SU-DHL-6 (cell line): ENCODE measurements around the gene MEIS1.

Source experiments
- H2AFZ ChIP-seq: fragments of 200-600 bp; sonication (generic); 2 replicates; pipeline ENCODE4 v1.6.1; 2014; ENCODE audit warnings: low read depth, mild to moderate bottlenecking, moderate library complexity, mixed read lengths, antibody characterized with exemption, low read length; ENCODE audit not compliant: severe bottlenecking
- H3F3A ChIP-seq: fragments of 200-600 bp; shearing (Covaris generic); 2 replicates; pipeline ENCODE4 v1.6.0; 2016; ENCODE audit warnings: antibody characterized with exemption, mild to moderate bottlenecking; ENCODE audit not compliant: insufficient read depth
- H3K27ac ChIP-seq: fragments of 200-600 bp; sonication (generic); 2 replicates; pipeline ENCODE4 v1.5.1; 2016; ENCODE audit warnings: low read depth, mild to moderate bottlenecking, low read length, moderate library complexity, mixed read lengths
- H3K27me3 ChIP-seq: fragments of 200-600 bp; sonication (generic), shearing (Covaris generic); 2 replicates; pipeline ENCODE4 v1.6.0; 2014; ENCODE audit warnings: mild to moderate bottlenecking, low read length
- H3K36me3 ChIP-seq: fragments of 200-600 bp; sonication (generic); 2 replicates; pipeline ENCODE4 v1.6.1; 2014; ENCODE audit warnings: mild to moderate bottlenecking, low read length, mixed read lengths
- H3K4me2 ChIP-seq: fragments of 300-600, 200-600 bp; shearing (Covaris generic), sonication (generic); 2 replicates; pipeline ENCODE4 v1.6.0; 2014; ENCODE audit warnings: low read length, low read depth, mild to moderate bottlenecking; ENCODE audit not compliant: poor library complexity, severe bottlenecking
- H3K4me3 ChIP-seq: fragments of 200-600 bp; sonication (generic); 2 replicates; pipeline ENCODE4 v1.5.1; 2014; ENCODE audit warnings: antibody characterized with exemption, low read length, mild to moderate bottlenecking, mixed read lengths; ENCODE audit not compliant: insufficient read depth, poor library complexity, severe bottlenecking
- H3K79me2 ChIP-seq: fragments of 200-600 bp; sonication (generic); 2 replicates; pipeline ENCODE4 v1.6.1; 2014; ENCODE audit warnings: mild to moderate bottlenecking, low read length, moderate library complexity; ENCODE audit not compliant: insufficient read depth
- H3K9ac ChIP-seq: fragments of 200-600 bp; sonication (generic); 2 replicates; pipeline ENCODE4 v1.7.0; 2014; ENCODE audit warnings: mild to moderate bottlenecking, low read length
- H3K9me2 ChIP-seq: fragments of 200-600 bp; sonication (generic); replicated peaks from 2 replicates; pipeline ENCODE4 v1.6.1; 2014; ENCODE audit warnings: low read length; ENCODE audit not compliant: insufficient read depth
- H3K9me3 ChIP-seq: fragments of 200-600 bp; sonication (generic); 2 replicates; pipeline ENCODE4 v1.6.1; 2014; ENCODE audit warnings: low read length, mixed read lengths; ENCODE audit not compliant: insufficient read depth
- H4K20me1 ChIP-seq: fragments of 200-600 bp; sonication (generic); 2 replicates; pipeline ENCODE4 v1.6.1; 2014; ENCODE audit warnings: low read depth, mild to moderate bottlenecking, antibody characterized with exemption, low read length, moderate library complexity, mixed read lengths
- EZH2phosphoT487 ChIP-seq: fragments of 200-600 bp; sonication (generic), shearing (Covaris generic); conservative IDR thresholded peaks from 2 replicates; pipeline ENCODE4 v1.6.1; 2018; ENCODE audit warnings: mild to moderate bottlenecking, antibody characterized with exemption, low read length, moderate library complexity, mixed read lengths
- TF ChIP-seq, protein P1 (sequence below): fragments of 200-600 bp; sonication (generic); IDR thresholded peaks from one replicate; pipeline ENCODE4 v1.5.1; 2017; ENCODE audit warnings: antibody characterized with exemption, mild to moderate bottlenecking, low read length, moderate library complexity; ENCODE audit not compliant: insufficient read depth, poor library complexity, severe bottlenecking

MEIS1 gene

DNA sequence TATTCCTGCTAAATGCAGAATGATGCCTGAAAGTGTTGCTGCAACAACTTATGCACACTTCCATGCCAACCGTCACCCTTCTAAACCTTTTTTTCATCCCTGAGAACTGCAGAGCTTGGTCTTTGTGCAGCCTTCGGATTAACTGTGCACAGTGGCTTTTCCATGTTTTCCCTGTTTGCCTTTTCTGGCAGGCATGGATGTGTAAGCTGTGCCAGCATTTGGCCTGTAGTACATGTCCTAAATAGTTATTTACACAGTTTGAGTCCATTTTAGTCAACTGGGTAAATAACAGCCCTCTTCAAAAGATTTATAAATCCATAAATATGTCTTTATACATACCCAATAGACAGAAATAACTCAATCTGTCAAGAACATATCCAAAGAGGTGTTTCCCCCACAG is 31.5 kb downstream of the MEIS1 start:
- no peak overlapping the region for H3K27ac ChIP-seq

DNA sequence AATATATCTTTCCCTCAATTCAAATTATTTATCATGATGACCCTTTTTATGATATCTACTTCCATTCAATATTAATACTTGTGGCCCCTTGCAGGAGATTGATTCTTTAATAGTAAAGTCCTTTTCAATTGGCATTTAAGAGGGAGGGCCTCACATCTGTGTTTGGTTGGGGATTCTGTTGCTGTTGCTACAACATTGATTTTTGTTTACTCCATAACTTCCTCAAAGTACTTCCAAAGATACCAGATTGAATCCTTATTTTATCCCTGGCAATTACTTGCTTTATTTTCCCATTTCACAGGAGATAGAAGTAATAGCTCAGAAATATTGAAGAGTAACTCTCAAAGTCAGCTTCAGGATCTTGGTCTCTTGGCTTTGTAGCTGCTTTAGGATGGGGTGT is 32.8 kb downstream of the MEIS1 start:
- Histone ChIP-seq H3K4me2 (no peak overlapping the region), H3F3A (no peaks in the 10 kb centered on the region), H3K9me3 (no peaks in the 10 kb centered on the region), H3K9me2 (no peaks in the 10 kb centered on the region), H3K27ac (no peak overlapping the region), H3K9ac (no peak overlapping the region), H3K79me2 (no peaks in the 10 kb centered on the region), H3K36me3 (no peaks in the 10 kb centered on the region), H3K4me3 (no peak overlapping the region), H2AFZ (no peak overlapping the region), H4K20me1 (no peaks in the 10 kb centered on the region), H3K27me3 (no peaks in the 10 kb centered on the region)
- TF ChIP-seq, protein P1, sequence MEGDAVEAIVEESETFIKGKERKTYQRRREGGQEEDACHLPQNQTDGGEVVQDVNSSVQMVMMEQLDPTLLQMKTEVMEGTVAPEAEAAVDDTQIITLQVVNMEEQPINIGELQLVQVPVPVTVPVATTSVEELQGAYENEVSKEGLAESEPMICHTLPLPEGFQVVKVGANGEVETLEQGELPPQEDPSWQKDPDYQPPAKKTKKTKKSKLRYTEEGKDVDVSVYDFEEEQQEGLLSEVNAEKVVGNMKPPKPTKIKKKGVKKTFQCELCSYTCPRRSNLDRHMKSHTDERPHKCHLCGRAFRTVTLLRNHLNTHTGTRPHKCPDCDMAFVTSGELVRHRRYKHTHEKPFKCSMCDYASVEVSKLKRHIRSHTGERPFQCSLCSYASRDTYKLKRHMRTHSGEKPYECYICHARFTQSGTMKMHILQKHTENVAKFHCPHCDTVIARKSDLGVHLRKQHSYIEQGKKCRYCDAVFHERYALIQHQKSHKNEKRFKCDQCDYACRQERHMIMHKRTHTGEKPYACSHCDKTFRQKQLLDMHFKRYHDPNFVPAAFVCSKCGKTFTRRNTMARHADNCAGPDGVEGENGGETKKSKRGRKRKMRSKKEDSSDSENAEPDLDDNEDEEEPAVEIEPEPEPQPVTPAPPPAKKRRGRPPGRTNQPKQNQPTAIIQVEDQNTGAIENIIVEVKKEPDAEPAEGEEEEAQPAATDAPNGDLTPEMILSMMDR = no peak

More for the DNA sequence above, 31.5 kb downstream of the MEIS1 start:
- no peak overlapping the region for H3K4me2 ChIP-seq
- H3K36me3 ChIP-seq = no peaks in the 10 kb centered on the region
- H3K9me2 ChIP-seq = no peaks in the 10 kb centered on the region
- no peak overlapping the region for H3K9ac ChIP-seq
- H3K79me2 ChIP-seq = no peaks in the 10 kb centered on the region
- H2AFZ ChIP-seq = no peak overlapping the region
- H3F3A ChIP-seq = no peaks in the 10 kb centered on the region
- TF ChIP-seq EZH2phosphoT487 = no peak
- TF ChIP-seq, protein P1 = no peak
- H3K9me3 ChIP-seq = no peaks in the 10 kb centered on the region
- no peaks in the 10 kb centered on the region for H4K20me1 ChIP-seq
- no peaks in the 10 kb centered on the region for H3K27me3 ChIP-seq
- no peak overlapping the region for H3K4me3 ChIP-seq

DNA sequence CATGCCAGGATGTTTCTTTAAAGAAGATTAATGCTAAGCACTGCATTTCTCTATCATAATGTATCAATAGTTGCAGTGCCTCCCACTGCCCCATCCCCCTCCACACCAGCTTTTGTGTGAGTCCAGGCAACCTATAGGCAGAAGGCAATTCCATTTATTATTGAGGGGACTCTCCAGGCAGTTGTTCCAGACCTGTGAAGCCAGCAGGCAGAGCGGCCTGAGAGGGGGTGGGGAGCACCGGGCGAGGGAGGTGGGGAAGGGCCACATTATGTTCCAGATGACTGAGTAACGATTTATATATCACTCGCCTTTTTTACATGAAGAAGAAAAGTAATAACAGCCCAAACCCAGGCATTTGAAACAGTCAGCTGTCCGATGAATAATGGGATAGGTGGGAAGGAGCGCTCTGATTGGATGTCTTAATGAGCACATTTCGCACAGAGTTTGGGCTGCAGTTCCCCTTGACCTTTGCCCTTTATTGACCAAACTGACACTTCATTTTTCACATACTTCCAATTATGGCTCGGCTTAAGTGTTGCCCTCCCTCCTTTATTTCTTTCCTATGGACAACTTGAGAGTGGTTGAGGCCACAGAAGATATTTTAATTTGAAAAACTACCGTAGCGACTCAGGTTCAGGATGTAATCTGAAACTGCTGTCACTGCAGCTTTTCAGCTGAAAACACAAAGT is 34.4 kb downstream of the MEIS1 start:
- no peak overlapping the region for H3K4me3 ChIP-seq
- H4K20me1 ChIP-seq = no peaks in the 10 kb centered on the region
- no peaks in the 10 kb centered on the region for H3K9me2 ChIP-seq
- no peak overlapping the region for H3K27ac ChIP-seq
- H3K9me3 ChIP-seq = no peaks in the 10 kb centered on the region
- H3F3A ChIP-seq = no peaks in the 10 kb centered on the region
- no peaks in the 10 kb centered on the region for H3K27me3 ChIP-seq
- H3K9ac ChIP-seq = no peak overlapping the region
- H3K4me2 ChIP-seq = no peak overlapping the region
- TF ChIP-seq, protein P1 = no peak
- no peak for TF ChIP-seq EZH2phosphoT487
- H2AFZ ChIP-seq = no peak overlapping the region
- H3K36me3 ChIP-seq = no peaks in the 10 kb centered on the region
- H3K79me2 ChIP-seq = no peaks in the 10 kb centered on the region
